ENCODE data around the gene SLC12A7. TPM values are rescaled to one million over a fixed set of nuclear protein-coding genes. Genes with fewer than 3 reads are reported as not detected.
A peak's percentile ranks its signal among the peaks of the same experiment; 100 is the strongest.

The SLC12A7 gene
- total and polyA plus RNA-seq, 2 of the 13 experiments (the other 11 are each of a cell fraction or from before 2014, with no cell fraction given) = 14.0 to 18.5 TPM

- TF ChIP-seq ZNF687 (CRISPR knock-in tag; IDR thresholded peaks at IDR 0.05) (peak; percentile 74), STAG1 (CRISPR knock-in tag; IDR thresholded peaks at IDR 0.05) (no peak), HDAC2 (CRISPR knock-in tag; IDR thresholded peaks at IDR 0.05) (peak; percentile 77), ZNF770 (CRISPR knock-in tag; IDR thresholded peaks at IDR 0.05) (peak; percentile 92), SKIL (CRISPR knock-in tag; IDR thresholded peaks at IDR 0.05; ENCODE audit: borderline replicate concordance) (0 out of 2 replicates have a peak, but pooled peaks have one; percentile 28), ZBTB7A (CRISPR knock-in tag; IDR thresholded peaks at IDR 0.05) (no peak), UBTF (CRISPR knock-in tag; IDR thresholded peaks at IDR 0.05) (peak; percentile 95), CBFB (CRISPR knock-in tag; IDR thresholded peaks at IDR 0.05) (no peak), CHCHD3 (CRISPR knock-in tag; IDR thresholded peaks at IDR 0.05) (no peak), PITX1 (CRISPR knock-in tag; IDR thresholded peaks at IDR 0.05) (peak; percentile 64; the same call in 1 of the 2 replicates), RARA (CRISPR knock-in tag; IDR thresholded peaks at IDR 0.05) (peak; percentile 34; the same call in 1 of the 2 replicates)
Observed at GRCh38 chr5:1161108-1161832, 49.4 kb upstream of the SLC12A7 start (continued).
